Bronchial smooth muscle cell (primary cell): Measurements from ENCODE around the gene DCAF8L1. TPM values are rescaled to one million over a fixed set of nuclear protein-coding genes. Genes with fewer than 3 reads are reported as not detected.

ENCODE experiments used
- total RNA-seq: library from RNA; depleted of rRNA; stranded (reverse); fragments of >200 nt; gene quantifications from 2 replicates; pipeline ENCODE4 v1.2.1, GENCODE V29; 2014

DCAF8L1 gene
- total RNA-seq = not detected in 2 replicates

GRCh38 chrX:27981349-27981748 is at the start of gene DCAF8L1:
Gene DCAF8L1, minus strand, starts transcription at chrX:27981449. Its CDS starts 115 bp downstream, at chrX:27981334.

Other genes starting within 250 kb of the DCAF8L1 start
- gene MAGEB10, start 173.5 kb downstream of the DCAF8L1 start, total RNA-seq = not detected in 2 replicates